ENCODE results near the gene MCRIP1.

Gene MCRIP1

DNA sequence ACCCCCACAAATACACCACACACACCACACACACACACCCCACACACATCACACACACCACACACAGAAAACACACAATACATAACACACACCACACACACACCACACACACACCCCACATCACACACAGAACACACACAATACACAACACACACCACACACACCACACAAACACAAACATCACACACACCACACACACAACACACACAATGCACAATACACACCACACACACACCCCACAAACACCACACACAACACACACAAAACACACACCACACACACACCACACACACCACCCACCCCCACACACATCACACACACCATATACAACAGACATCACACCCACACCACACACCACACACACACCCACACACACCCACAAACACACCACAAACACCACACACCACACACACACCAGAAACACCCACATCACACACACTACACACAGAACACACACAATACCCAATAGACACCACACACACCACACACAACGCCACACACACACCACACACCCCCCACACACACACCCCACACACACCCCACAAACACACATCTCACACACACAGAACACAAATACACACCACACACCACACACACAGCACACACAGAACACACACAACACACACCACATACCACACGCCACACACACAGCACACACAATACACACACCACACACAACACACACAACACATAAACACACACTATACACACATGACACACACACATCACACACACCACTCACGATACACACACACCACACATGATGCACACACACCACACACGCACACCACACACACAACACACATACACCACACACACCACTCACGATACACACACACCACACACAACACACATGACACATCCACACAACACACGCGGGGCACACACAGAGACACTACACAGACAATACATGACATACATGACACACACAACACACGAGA lies 40.1 kb downstream of the MCRIP1 start:
- Histone ChIP-seq H3K9ac (no peak overlapping the region), H3K4me3 (no peak overlapping the region)

More for the DNA sequence above, 40.1 kb downstream of the MCRIP1 start:
- Histone ChIP-seq H3K36me3 (no peaks in the 10 kb centered on the region), H3K9me3 (no peaks in the 10 kb centered on the region; the same call in 1 of the 2 replicates), H3K27ac (no peak overlapping the region), H4K20me1 (no peaks in the 10 kb centered on the region), H3K4me2 (no peak overlapping the region), H3K4me1 (no peaks in the 10 kb centered on the region), H3K27me3 (no peaks in the 10 kb centered on the region)
- TF ChIP-seq Cebpa-rat (IDR thresholded peaks at IDR 0.05), result no peak

Measured in BLaER1 (cell line).